KG1 (cell line): Measurements from ENCODE around the gene SLC9A1.
A peak's percentile ranks its signal among the peaks of the same experiment; 100 is the strongest.
"Not testable (repeated sequence)": the region's sequence is repeated elsewhere in the genome, so short reads cannot be mapped to it uniquely, and the experiment has no call there.

ENCODE experiments used
- DNase-seq: peaks from one replicate; lab custom pipeline; 2025; lab: John Stamatoyannopoulos, UW

The SLC9A1 gene

GRCh38 chr1:27154991-27155781 is at the start of gene SLC9A1:
SLC9A1 (minus strand) TSS chr1:27155125; CDS start chr1:27154334, 791 bp downstream.
- peak; percentile 85 for DNase-seq

DNA sequence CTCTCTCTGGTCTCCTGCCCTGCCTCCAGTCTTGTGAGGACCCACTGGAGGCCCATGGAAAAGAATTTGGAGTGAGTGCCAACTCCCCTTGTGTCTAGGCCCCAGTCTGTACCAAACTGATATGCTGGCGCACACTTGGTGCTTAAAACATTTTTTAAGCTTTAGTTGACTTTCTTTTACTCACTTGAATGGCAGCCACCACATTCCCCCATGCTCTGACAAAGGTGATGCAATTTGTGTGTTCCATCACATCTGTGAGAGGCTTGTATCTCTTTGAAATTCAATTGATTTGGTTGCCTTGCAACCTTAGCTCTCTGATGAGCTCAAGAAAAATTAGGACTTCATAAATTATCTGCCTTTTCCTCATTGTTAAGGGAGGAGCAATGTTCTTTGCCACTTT is 49.0 kb upstream of the SLC9A1 start:
- DNase-seq = no peak

DNA sequence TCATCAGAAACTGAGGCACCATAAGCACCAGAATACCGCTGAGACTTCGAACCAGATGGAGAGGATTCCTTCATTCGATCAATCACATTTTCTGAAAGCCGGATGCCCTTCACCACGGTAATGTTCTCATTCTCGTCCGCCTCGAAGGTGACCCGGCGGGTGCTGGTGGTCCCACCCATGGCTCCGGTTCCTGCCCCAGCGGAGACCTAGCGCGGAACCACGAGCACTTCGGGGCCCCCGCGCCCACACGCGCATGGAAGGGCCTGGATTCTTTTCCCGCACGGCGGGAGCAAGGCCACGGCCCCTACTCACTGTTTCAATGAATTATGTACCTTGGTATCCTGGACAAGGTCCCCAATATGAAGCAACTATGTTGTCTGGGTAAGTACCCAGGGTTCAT is 46.4 kb upstream of the SLC9A1 start:
- no peak for DNase-seq

- no peak for DNase-seq
These were observed 38.3 kb upstream of the SLC9A1 start for GRCh38 chr1:27193194-27193593.

GRCh38 chr1:27192039-27192529 is 37.2 kb upstream of the SLC9A1 start:
- DNase-seq = no peak

DNA sequence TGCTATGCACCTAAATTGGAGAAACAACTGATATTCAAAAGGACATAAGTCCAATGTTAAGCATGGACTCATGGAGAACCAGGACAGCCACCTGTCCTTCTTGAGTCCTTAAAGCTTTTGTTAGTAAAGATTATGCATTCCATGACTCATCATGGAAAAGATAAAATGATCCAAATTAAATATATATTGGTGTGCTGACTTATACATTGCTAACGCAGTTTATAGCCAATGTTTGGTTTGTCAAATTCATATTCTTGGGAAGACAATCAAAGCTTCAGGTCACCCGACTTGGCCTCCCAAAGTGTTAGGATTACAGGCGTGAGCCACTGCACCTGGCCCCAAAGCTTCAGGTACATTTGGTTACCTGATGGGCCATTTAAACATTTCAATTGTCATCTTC is 29.7 kb upstream of the SLC9A1 start:
- DNase-seq = not testable (repeated sequence)

- no peak for DNase-seq
These were observed 25.1 kb upstream of the SLC9A1 start for GRCh38 chr1:27179979-27180378.

DNA sequence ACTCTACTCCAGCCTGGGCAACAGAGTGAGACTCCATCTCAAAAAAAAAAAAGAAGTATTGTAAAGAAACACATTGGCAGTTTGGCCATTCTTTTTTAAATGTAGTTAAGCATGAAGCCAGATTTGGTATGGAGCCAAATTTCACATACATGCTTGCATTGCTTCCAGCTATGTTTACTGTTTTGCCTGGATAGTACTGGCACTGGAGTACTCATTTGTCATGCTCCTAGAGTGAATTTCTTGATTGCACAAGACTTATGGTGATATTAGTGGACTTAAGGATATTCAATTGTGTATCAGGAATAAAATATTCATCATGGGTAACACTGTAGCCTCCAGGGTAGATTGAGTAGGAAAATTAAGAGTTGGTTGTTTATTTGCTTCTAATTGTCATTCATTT is 24.5 kb upstream of the SLC9A1 start:
- DNase-seq = no peak

DNA sequence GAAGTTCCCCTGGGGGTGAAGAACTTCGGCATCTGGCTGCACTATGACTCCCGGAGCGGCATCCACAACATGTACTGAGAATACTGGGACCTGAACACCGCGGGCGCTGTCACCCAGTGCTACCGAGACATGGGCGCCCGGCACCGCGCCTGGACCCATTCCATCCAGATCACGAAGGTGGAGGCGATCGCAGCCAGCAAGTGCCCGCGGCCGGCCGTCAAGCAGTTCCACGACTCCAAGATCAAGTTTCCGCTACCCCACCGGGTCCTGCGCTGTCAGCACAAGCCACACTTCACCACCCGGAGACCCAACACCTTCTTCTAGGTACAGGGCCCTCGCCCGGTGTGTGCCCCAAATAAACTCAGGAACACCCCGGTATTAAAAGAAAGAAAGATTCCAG is 22.0 kb upstream of the SLC9A1 start:
- no peak for DNase-seq

DNA sequence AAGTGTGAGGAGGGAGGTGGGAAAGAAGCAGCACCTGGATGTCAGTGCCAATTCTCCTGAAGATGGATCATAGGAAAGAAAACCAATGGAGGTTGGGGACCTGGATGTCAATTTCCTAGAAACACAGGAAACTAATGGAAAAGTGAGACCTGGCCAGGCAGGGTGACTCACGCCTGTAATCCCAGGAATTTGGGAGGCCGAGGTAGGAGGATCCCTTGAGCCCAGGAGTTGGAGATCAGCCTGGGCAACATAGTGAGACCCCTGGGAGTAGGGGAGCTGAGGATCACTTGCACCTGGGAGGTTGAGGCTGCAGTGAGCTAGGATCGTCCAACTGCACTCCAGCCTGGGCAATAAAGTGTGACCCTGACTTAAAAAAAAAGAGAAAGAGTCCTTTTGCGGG is 21.4 kb upstream of the SLC9A1 start:
- DNase-seq = no peak

GRCh38 chr1:27172992-27173391 is 18.1 kb upstream of the SLC9A1 start:
- DNase-seq = not testable (repeated sequence)

DNA sequence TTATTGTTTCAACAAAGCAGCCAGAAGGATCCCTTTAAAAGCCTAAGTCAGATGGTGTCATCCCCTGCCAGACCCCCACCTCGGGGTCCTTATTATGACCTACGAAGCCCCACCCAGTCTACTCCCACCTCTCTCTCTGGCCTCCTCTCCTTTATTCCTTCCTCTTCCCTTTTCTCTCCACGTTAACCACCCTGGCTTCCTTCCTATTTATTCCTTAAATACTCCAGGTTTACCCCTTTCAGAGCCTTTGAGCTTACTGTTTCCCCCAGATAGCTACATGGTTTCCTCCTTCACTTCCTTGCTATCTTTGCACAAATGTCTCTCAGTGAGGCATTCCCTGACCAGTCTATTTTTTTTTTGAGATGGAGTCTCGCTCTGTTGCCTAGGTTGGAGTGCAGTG is 12.0 kb upstream of the SLC9A1 start:
- DNase-seq = no peak

DNA sequence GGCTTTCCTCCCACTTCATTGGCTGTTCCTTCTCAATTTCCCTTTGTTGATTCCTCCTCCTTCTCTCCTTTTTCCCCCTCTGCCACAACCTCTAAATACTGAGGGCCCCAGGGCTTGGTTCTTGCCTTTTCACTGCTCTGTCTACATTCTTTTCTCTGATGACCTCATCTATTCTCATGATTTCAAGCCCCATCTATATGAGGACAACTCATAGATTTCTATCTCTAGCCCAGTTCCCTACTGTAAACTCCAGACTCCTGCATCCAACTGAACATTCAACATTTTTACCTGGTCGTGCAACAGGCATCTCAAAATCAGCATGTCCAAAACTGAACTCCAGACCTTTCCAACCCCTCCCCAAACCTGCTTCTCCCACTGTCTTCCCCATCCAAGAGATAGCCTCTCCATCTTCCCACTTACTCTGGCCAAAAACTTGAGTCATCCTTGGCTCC is 11.5 kb upstream of the SLC9A1 start:
- no peak for DNase-seq

GRCh38 chr1:27163093-27163492 is 8.2 kb upstream of the SLC9A1 start:
- no peak for DNase-seq

DNA sequence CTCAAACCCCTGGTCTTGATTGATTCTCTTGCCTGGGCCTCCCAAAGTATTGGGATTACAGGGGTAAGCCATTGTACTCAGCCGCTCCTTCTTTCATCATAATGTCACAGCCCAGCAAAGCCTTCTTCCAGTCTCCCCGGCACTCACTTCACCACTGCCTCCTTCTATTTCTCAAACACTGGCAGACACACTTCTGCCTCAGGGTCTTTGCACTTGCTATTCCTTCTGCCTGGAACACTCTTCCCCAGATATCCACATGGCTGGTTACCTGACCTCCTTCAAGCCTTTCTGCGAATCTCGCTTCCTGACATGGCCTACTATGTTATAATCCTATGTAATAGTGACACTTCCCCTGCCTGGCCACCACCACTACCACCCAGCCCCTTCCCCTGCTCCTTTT is 7.2 kb upstream of the SLC9A1 start:
- no peak for DNase-seq

- DNase-seq = no peak
These were observed 6.7 kb upstream of the SLC9A1 start for GRCh38 chr1:27161594-27161993.

GRCh38 chr1:27157194-27157593 is 2.3 kb upstream of the SLC9A1 start:
- DNase-seq = no peak

DNA sequence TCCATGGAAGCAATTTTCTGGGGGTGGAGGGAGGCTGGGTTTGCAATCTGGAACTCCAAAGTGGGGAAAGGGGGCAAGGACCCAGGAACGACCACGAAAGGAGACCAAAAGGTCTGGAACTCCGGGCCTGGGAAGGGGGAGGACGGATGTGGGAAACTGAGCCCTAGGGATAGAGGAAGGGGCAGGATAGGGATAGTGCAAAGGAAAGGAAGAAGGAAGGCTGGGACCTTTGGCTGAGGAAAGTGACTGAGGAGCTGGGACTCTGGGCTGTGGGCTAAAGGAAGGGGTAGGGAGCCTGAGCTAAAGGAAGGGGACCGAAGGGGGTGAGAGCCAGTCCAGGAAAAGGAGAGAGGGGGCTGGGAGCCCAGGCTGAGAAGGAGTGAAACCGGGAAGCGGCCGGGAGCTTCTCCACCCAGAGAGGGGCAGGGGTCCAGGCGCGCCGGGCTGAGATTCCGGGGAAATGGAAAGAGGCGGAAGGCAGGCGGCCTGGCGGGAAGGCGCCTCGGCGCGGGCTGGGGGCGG is 395 bp downstream of the SLC9A1 start:
- no peak for DNase-seq

GRCh38 chr1:27153927-27154358 is 982 bp downstream of the SLC9A1 start:
- no peak for DNase-seq

GRCh38 chr1:27153549-27153886 is 1.4 kb downstream of the SLC9A1 start:
- DNase-seq = no peak

GRCh38 chr1:27152829-27153548 is 1.9 kb downstream of the SLC9A1 start:
- no peak for DNase-seq

DNA sequence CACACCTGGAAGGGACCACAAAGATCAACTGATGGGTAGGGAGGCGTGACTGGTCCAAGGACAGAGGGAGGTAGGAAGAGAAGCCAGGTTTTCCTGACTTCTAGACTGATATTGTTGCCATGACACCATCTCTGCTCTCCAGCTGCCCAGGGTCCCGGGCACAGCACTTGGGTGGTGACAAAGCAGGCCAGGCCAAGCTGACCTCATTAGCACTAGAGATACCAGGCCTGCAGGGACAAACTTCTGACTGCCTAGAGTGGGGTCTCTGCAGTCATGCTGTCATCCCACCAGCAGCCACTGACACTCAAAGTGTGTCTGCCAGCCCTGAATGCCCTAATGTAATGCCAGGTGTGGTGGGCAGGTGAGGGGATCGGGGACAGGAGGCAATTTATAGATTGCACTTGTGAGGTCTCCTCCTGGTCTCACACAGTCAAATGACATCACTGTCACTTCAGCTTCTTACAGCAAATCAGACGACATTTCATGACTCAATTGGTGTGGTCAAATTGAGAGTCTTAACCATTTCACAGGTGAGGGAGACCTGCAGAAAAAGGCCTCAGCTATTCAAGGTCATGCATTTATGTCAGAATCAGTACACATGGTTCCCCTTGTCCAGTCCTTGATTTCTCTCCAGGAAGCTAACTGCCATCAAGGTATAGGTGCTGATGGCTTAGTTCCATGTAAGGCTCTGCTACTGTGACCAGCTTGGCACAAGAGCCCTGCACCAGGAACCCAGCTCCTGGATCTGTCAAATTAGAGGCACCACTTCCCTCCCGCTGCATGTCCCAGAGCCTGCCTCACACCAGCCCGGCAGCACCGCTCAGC is 2.7 kb downstream of the SLC9A1 start:
- DNase-seq = no peak
